IMR-90 (cell line): ENCODE results near the gene VIPR2.

Experiments used
- BHLHE40 ChIP-seq: fragments of 150-350 bp; IDR thresholded peaks from 2 replicates; pipeline ENCODE4 v1.6.1; 2016; ENCODE audit warnings: mild to moderate bottlenecking, low read depth, low read length
- MAFK ChIP-seq: IDR thresholded peaks from 2 replicates; pipeline ENCODE4 v1.6.1; 2012; ENCODE audit warnings: low read depth, low read length, improper control_type of control experiment
- MXI1 ChIP-seq: IDR thresholded peaks from 2 replicates; pipeline ENCODE4 v1.6.1; 2012; ENCODE audit warnings: low read depth, mild to moderate bottlenecking, low read length, moderate library complexity, borderline replicate concordance
- POLR2A ChIP-seq: IDR thresholded peaks from 2 replicates; pipeline ENCODE4 v1.6.1; 2012; ENCODE audit warnings: mild to moderate bottlenecking, low read depth, low read length
- RAD21 ChIP-seq: IDR thresholded peaks from 2 replicates; pipeline ENCODE4 v1.6.1; 2012; ENCODE audit warnings: low read length, improper control_type of control experiment
- RFX5 ChIP-seq: IDR thresholded peaks from 2 replicates; pipeline ENCODE4 v1.8.0; 2012; ENCODE audit warnings: low read depth, mild to moderate bottlenecking, low read length, moderate library complexity
- TF ChIP-seq, protein P1 (sequence below): conservative IDR thresholded peaks from 2 replicates; pipeline ENCODE4 v1.5.1; 2012; ENCODE audit warnings: mild to moderate bottlenecking, low read depth, low read length, improper control_type of control experiment
- TF ChIP-seq, protein P2 (sequence below): fragments of 150-350 bp; IDR thresholded peaks from 2 replicates; pipeline ENCODE4 v1.6.1; 2017; ENCODE audit warnings: mild to moderate bottlenecking, antibody characterized with exemption, low read length, low read depth
- TF ChIP-seq, protein P3 (sequence below): fragments of 150-350 bp; IDR thresholded peaks from 2 replicates; pipeline ENCODE4 v1.6.1; 2016; ENCODE audit warnings: low read depth, mild to moderate bottlenecking, low read length, moderate library complexity, borderline replicate concordance

GRCh38 chr7:159104188-159104920 is 40.3 kb downstream of the VIPR2 start:
- TF ChIP-seq, protein P1, sequence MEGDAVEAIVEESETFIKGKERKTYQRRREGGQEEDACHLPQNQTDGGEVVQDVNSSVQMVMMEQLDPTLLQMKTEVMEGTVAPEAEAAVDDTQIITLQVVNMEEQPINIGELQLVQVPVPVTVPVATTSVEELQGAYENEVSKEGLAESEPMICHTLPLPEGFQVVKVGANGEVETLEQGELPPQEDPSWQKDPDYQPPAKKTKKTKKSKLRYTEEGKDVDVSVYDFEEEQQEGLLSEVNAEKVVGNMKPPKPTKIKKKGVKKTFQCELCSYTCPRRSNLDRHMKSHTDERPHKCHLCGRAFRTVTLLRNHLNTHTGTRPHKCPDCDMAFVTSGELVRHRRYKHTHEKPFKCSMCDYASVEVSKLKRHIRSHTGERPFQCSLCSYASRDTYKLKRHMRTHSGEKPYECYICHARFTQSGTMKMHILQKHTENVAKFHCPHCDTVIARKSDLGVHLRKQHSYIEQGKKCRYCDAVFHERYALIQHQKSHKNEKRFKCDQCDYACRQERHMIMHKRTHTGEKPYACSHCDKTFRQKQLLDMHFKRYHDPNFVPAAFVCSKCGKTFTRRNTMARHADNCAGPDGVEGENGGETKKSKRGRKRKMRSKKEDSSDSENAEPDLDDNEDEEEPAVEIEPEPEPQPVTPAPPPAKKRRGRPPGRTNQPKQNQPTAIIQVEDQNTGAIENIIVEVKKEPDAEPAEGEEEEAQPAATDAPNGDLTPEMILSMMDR = no peak
- TF ChIP-seq MAFK (no peak), RFX5 (no peak), BHLHE40 (no peak), MXI1 (no peak), POLR2A (no peak), RAD21 (no peak)
- TF ChIP-seq, protein P2, sequence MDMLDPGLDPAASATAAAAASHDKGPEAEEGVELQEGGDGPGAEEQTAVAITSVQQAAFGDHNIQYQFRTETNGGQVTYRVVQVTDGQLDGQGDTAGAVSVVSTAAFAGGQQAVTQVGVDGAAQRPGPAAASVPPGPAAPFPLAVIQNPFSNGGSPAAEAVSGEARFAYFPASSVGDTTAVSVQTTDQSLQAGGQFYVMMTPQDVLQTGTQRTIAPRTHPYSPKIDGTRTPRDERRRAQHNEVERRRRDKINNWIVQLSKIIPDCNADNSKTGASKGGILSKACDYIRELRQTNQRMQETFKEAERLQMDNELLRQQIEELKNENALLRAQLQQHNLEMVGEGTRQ = no peak
- TF ChIP-seq, protein P3, sequence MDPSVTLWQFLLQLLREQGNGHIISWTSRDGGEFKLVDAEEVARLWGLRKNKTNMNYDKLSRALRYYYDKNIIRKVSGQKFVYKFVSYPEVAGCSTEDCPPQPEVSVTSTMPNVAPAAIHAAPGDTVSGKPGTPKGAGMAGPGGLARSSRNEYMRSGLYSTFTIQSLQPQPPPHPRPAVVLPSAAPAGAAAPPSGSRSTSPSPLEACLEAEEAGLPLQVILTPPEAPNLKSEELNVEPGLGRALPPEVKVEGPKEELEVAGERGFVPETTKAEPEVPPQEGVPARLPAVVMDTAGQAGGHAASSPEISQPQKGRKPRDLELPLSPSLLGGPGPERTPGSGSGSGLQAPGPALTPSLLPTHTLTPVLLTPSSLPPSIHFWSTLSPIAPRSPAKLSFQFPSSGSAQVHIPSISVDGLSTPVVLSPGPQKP = no peak
